Measurements from ENCODE around the gene SRGAP1. TPM values are rescaled to one million over a fixed set of nuclear protein-coding genes. Genes with fewer than 3 reads are reported as not detected.
"Not testable (repeated sequence)": the region's sequence is repeated elsewhere in the genome, so short reads cannot be mapped to it uniquely, and the experiment has no call there.

The SRGAP1 gene
- total RNA-seq, 1 experiment from 2014 or later, result 3.7 TPM

- Histone ChIP-seq H3K36me3 (no peaks in the 10 kb centered on the region), H3K9me3 (replicated peaks) (no peaks in the 10 kb centered on the region), H3K27ac (no peak overlapping the region), H3K4me3 (no peak overlapping the region), H3K27me3 (replicated peaks) (no peaks in the 10 kb centered on the region), H3K4me1 (replicated peaks) (no peaks in the 10 kb centered on the region)
- no peak for DNase-seq (ENCODE audit: low read depth in 1 of 2, low spot score in 2 of 2)
Observed at GRCh38 chr12:63816031-63816430, 28.5 kb upstream of the SRGAP1 start.

- Histone ChIP-seq H3K27ac (no peak overlapping the region), H3K4me3 (no peak overlapping the region), H3K9me3 (replicated peaks) (no peaks in the 10 kb centered on the region), H3K36me3 (no peaks in the 10 kb centered on the region), H3K4me1 (replicated peaks) (peaks cover 7% of the 10 kb centered on the region), H3K27me3 (replicated peaks) (no peaks in the 10 kb centered on the region)
- DNase-seq (ENCODE audit: low read depth in 1 of 2, low spot score in 2 of 2), result no peak
Observed at GRCh38 chr12:63820427-63820826, 24.1 kb upstream of the SRGAP1 start.

GRCh38 chr12:63821781-63822251 lies 22.7 kb upstream of the SRGAP1 start:
- no peak overlapping the region for H3K4me3 ChIP-seq
- no peak for DNase-seq (ENCODE audit: low read depth in 1 of 2, low spot score in 2 of 2)
- H3K27me3 ChIP-seq (replicated peaks), result no peaks in the 10 kb centered on the region
- peaks cover 7% of the 10 kb centered on the region for H3K4me1 ChIP-seq (replicated peaks)
- H3K36me3 ChIP-seq, result no peaks in the 10 kb centered on the region
- H3K9me3 ChIP-seq (replicated peaks), result no peaks in the 10 kb centered on the region
- no peak overlapping the region for H3K27ac ChIP-seq

GRCh38 chr12:63822352-63822751 lies 22.1 kb upstream of the SRGAP1 start:
- Histone ChIP-seq H3K27ac (no peak overlapping the region), H3K36me3 (no peaks in the 10 kb centered on the region), H3K4me1 (replicated peaks) (peaks cover 7% of the 10 kb centered on the region), H3K9me3 (replicated peaks) (no peaks in the 10 kb centered on the region), H3K4me3 (no peak overlapping the region), H3K27me3 (replicated peaks) (no peaks in the 10 kb centered on the region)
- peak in 1 of 2 experiments; percentile 14 for DNase-seq (ENCODE audit: low read depth in 1 of 2, low spot score in 2 of 2)

- Histone ChIP-seq H3K9me3 (replicated peaks) (no peaks in the 10 kb centered on the region), H3K4me3 (no peak overlapping the region), H3K27ac (no peak overlapping the region), H3K4me1 (replicated peaks) (peaks cover 7% of the 10 kb centered on the region), H3K36me3 (no peaks in the 10 kb centered on the region), H3K27me3 (replicated peaks) (no peaks in the 10 kb centered on the region)
- DNase-seq (ENCODE audit: low read depth in 1 of 2, low spot score in 2 of 2), result no peak
Observed at GRCh38 chr12:63823040-63823439, 21.5 kb upstream of the SRGAP1 start.

GRCh38 chr12:63826006-63826585 lies 18.4 kb upstream of the SRGAP1 start:
- H3K27me3 ChIP-seq (replicated peaks), result no peaks in the 10 kb centered on the region
- peaks cover 7% of the 10 kb centered on the region for H3K4me1 ChIP-seq (replicated peaks)
- H3K4me3 ChIP-seq, result no peak overlapping the region
- H3K9me3 ChIP-seq (replicated peaks), result no peaks in the 10 kb centered on the region; the same call in 1 of the 2 replicates
- no peaks in the 10 kb centered on the region for H3K36me3 ChIP-seq
- DNase-seq (ENCODE audit: low read depth in 1 of 2, low spot score in 2 of 2), result peak in 1 of 2 experiments; percentile 36
- H3K27ac ChIP-seq, result no peak overlapping the region

- Histone ChIP-seq H3K4me1 (replicated peaks) (no peaks in the 10 kb centered on the region), H3K9me3 (replicated peaks) (no peaks in the 10 kb centered on the region; the same call in 1 of the 2 replicates), H3K36me3 (no peaks in the 10 kb centered on the region), H3K4me3 (no peak overlapping the region), H3K27ac (no peak overlapping the region), H3K27me3 (replicated peaks) (no peaks in the 10 kb centered on the region)
- no peak for DNase-seq (ENCODE audit: low read depth in 1 of 2, low spot score in 2 of 2)
Observed at GRCh38 chr12:63828867-63829266, 15.6 kb upstream of the SRGAP1 start.

- H3K36me3 ChIP-seq, result no peaks in the 10 kb centered on the region
- H3K27me3 ChIP-seq (replicated peaks), result no peaks in the 10 kb centered on the region
- H3K9me3 ChIP-seq (replicated peaks), result no peaks in the 10 kb centered on the region
- DNase-seq (ENCODE audit: low read depth in 1 of 2, low spot score in 2 of 2), result no peak
- no peak overlapping the region for H3K4me3 ChIP-seq
- H3K27ac ChIP-seq, result no peak overlapping the region
- H3K4me1 ChIP-seq (replicated peaks), result no peaks in the 10 kb centered on the region
Observed at GRCh38 chr12:63836046-63836445, 8.5 kb upstream of the SRGAP1 start.

- Histone ChIP-seq H3K4me3 (no peak overlapping the region), H3K4me1 (replicated peaks) (0 out of 2 replicates have a peak, but pooled peaks cover 4% of the 10 kb centered on the region), H3K27ac (no peak overlapping the region), H3K9me3 (replicated peaks) (no peaks in the 10 kb centered on the region), H3K27me3 (replicated peaks) (no peaks in the 10 kb centered on the region), H3K36me3 (no peaks in the 10 kb centered on the region)
- DNase-seq (ENCODE audit: low read depth in 1 of 2, low spot score in 2 of 2), result no peak
Observed at GRCh38 chr12:63836936-63837335, 7.6 kb upstream of the SRGAP1 start.

GRCh38 chr12:63838411-63838810 lies 6.1 kb upstream of the SRGAP1 start:
- Histone ChIP-seq H3K4me3 (no peak overlapping the region), H3K27ac (no peak overlapping the region), H3K36me3 (no peaks in the 10 kb centered on the region), H3K4me1 (replicated peaks) (0 out of 2 replicates have a peak, but pooled peaks cover 4% of the 10 kb centered on the region), H3K9me3 (replicated peaks) (no peaks in the 10 kb centered on the region), H3K27me3 (replicated peaks) (no peaks in the 10 kb centered on the region)
- no peak for DNase-seq (ENCODE audit: low read depth in 1 of 2, low spot score in 2 of 2)

- Histone ChIP-seq H3K27me3 (replicated peaks) (no peaks in the 10 kb centered on the region), H3K4me1 (replicated peaks) (peaks cover 8% of the 10 kb centered on the region)
Observed at GRCh38 chr12:63841011-63841410, 3.5 kb upstream of the SRGAP1 start.

GRCh38 chr12:63841571-63841970 lies 2.9 kb upstream of the SRGAP1 start:
- H3K36me3 ChIP-seq, result peaks cover 6% of the 10 kb centered on the region
- H3K4me3 ChIP-seq, result no peak overlapping the region
- H3K27ac ChIP-seq, result no peak overlapping the region
- H3K9me3 ChIP-seq (replicated peaks), result no peaks in the 10 kb centered on the region
- H3K4me1 ChIP-seq (replicated peaks), result peaks cover 14% of the 10 kb centered on the region
- peak in 1 of 2 experiments; percentile 17 for DNase-seq (ENCODE audit: low read depth in 1 of 2, low spot score in 2 of 2)
- H3K27me3 ChIP-seq (replicated peaks), result no peaks in the 10 kb centered on the region

More at GRCh38 chr12:63841011-63841410, 3.5 kb upstream of the SRGAP1 start:
- Histone ChIP-seq H3K36me3 (peaks cover 6% of the 10 kb centered on the region), H3K4me3 (no peak overlapping the region), H3K27ac (no peak overlapping the region), H3K9me3 (replicated peaks) (no peaks in the 10 kb centered on the region)
- no peak for DNase-seq (ENCODE audit: low read depth in 1 of 2, low spot score in 2 of 2)

- H3K9me3 ChIP-seq (replicated peaks); H3K27me3 ChIP-seq (replicated peaks); DNase-seq (ENCODE audit: low read depth in 1 of 2, low spot score in 2 of 2); H3K27ac ChIP-seq; H3K36me3 ChIP-seq; H3K4me3 ChIP-seq: not testable (repeated sequence)
- peaks cover 15% of the 10 kb centered on the region for H3K4me1 ChIP-seq (replicated peaks)
Observed at GRCh38 chr12:63842750-63843149, 1.8 kb upstream of the SRGAP1 start.

GRCh38 chr12:63843254-63843720 lies 1.2 kb upstream of the SRGAP1 start:
- no peak for DNase-seq (ENCODE audit: low read depth in 1 of 2, low spot score in 2 of 2)
- no peaks in the 10 kb centered on the region for H3K9me3 ChIP-seq (replicated peaks)
- peaks cover 15% of the 10 kb centered on the region for H3K4me1 ChIP-seq (replicated peaks)
- H3K27ac ChIP-seq, result peak overlapping the region; percentile 22
- H3K27me3 ChIP-seq (replicated peaks), result no peaks in the 10 kb centered on the region
- H3K4me3 ChIP-seq, result peak overlapping the region; percentile 87
- peaks cover 6% of the 10 kb centered on the region for H3K36me3 ChIP-seq

Data from SJSA1 (cell line).